ENCODE data around the gene JAKMIP2.

The JAKMIP2 gene

GRCh38 chr5:147788023-147788422 is 5.5 kb upstream of the JAKMIP2 start:
- no peak overlapping the region for H3K4me3 ChIP-seq
- TF ChIP-seq, protein P1, sequence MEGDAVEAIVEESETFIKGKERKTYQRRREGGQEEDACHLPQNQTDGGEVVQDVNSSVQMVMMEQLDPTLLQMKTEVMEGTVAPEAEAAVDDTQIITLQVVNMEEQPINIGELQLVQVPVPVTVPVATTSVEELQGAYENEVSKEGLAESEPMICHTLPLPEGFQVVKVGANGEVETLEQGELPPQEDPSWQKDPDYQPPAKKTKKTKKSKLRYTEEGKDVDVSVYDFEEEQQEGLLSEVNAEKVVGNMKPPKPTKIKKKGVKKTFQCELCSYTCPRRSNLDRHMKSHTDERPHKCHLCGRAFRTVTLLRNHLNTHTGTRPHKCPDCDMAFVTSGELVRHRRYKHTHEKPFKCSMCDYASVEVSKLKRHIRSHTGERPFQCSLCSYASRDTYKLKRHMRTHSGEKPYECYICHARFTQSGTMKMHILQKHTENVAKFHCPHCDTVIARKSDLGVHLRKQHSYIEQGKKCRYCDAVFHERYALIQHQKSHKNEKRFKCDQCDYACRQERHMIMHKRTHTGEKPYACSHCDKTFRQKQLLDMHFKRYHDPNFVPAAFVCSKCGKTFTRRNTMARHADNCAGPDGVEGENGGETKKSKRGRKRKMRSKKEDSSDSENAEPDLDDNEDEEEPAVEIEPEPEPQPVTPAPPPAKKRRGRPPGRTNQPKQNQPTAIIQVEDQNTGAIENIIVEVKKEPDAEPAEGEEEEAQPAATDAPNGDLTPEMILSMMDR (IDR thresholded peaks at IDR 0.05) = no peak
- DNase-seq (ENCODE audit: low spot score) = no peak
- no peak overlapping the region for H3K27ac ChIP-seq

DNA sequence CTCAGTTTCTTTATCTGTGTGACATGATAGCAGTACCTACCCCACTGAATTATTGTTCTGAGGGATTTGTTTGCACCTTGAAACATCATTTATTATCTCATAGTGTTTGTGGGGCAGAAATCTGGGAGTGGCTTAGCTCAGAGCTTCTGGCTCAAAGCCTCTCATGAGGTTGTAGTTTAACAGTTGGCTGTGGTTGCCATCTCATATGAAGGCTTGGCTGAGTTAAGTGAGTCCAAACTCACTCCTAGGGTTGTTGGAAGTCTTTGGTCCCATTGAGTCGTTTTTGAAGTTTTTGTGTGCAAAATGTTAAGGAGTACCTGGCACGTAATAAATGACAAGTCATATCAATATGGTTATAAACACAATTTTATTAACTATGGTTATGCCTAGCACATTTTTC is 3.6 kb upstream of the JAKMIP2 start:
- H3K27ac ChIP-seq = no peak overlapping the region
- TF ChIP-seq, protein P1 (IDR thresholded peaks at IDR 0.05) = no peak

DNA sequence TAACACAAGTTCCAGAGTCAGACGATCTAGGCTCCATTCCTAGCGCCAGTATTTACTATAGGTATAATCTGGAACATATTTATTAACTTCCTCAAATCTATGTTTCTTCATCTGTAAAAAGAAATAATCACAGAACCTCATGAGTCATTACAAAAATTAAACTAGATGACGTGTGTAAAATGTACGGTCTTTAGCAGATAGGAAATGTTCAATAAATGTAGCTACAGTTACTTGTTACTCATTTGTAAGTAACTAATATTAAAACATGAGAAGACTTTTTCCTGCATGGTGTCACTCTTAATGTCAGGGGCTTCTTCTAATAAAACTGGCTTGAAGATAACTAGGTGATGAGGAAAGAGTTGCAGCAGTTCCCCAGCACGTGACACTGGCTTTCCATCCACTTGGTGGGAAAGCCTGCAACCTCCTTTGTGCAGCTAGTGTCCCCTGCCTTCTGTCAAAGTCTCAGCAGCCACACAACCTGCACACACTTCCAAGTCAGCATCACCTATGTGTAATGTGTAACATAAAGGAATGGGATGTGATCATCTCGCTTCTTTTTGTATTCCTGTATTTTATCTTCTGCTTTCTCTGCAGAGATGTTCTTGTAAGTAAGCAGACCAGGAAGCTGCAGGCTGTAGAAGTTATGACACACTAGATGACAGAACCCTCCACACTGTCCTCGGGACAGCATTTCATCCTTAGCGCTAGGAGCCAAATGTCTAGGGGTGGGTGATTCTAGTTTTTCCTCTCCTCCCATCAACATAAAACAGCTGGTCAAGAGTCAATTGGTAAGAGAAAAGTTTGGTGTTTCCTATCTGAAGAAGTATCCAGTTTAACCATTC is 1.8 kb upstream of the JAKMIP2 start:
- Histone ChIP-seq H3K27ac (no peak overlapping the region), H3K4me3 (no peak overlapping the region)
- DNase-seq (ENCODE audit: low spot score) = no peak
- TF ChIP-seq, protein P1 (IDR thresholded peaks at IDR 0.05) = no peak

More for the DNA sequence above, 3.6 kb upstream of the JAKMIP2 start:
- DNase-seq (ENCODE audit: low spot score) = no peak
- H3K4me3 ChIP-seq = no peak overlapping the region

- H3K27ac ChIP-seq = no peak overlapping the region
- no peak for DNase-seq (ENCODE audit: low spot score)
- TF ChIP-seq, protein P1 (IDR thresholded peaks at IDR 0.05) = no peak
- no peak overlapping the region for H3K4me3 ChIP-seq
These were observed 1.5 kb downstream of the JAKMIP2 start for GRCh38 chr5:147780924-147781573.

- no peak for DNase-seq (ENCODE audit: low spot score)
- Histone ChIP-seq H3K4me3 (no peak overlapping the region), H3K27ac (no peak overlapping the region)
- TF ChIP-seq, protein P1 (IDR thresholded peaks at IDR 0.05) = no peak
These were observed 2.8 kb downstream of the JAKMIP2 start for GRCh38 chr5:147779694-147780093.

- Histone ChIP-seq H3K27ac (no peak overlapping the region), H3K4me3 (no peak overlapping the region)
- TF ChIP-seq, protein P1 (IDR thresholded peaks at IDR 0.05) = no peak
- no peak for DNase-seq (ENCODE audit: low spot score)
These were observed 5.5 kb downstream of the JAKMIP2 start for GRCh38 chr5:147776989-147777388.

DNA sequence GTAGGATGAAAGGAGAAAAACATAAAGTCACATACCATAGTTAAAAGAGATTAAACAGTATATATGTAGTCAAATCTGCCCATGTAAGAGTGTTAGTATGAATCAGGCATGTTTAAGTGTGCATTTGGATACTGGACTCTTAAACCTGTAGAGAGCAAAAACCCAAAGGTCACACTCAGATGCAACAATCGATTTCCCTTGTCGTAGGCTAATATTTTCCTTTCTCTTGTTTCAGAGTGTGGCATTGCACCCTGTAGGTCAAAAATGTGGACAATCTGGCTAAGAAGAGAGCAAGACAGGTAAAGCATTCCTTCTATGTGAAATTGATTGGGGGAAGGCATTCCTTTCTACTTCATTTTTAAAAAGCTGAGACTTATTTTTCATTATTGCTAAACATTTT is 8.9 kb downstream of the JAKMIP2 start:
- TF ChIP-seq, protein P1 (IDR thresholded peaks at IDR 0.05) = no peak
- no peak overlapping the region for H3K27ac ChIP-seq
- no peak for DNase-seq (ENCODE audit: low spot score)
- H3K4me3 ChIP-seq = no peak overlapping the region
